ENCODE results near the gene TBC1D10B.

TBC1D10B gene, protein sequence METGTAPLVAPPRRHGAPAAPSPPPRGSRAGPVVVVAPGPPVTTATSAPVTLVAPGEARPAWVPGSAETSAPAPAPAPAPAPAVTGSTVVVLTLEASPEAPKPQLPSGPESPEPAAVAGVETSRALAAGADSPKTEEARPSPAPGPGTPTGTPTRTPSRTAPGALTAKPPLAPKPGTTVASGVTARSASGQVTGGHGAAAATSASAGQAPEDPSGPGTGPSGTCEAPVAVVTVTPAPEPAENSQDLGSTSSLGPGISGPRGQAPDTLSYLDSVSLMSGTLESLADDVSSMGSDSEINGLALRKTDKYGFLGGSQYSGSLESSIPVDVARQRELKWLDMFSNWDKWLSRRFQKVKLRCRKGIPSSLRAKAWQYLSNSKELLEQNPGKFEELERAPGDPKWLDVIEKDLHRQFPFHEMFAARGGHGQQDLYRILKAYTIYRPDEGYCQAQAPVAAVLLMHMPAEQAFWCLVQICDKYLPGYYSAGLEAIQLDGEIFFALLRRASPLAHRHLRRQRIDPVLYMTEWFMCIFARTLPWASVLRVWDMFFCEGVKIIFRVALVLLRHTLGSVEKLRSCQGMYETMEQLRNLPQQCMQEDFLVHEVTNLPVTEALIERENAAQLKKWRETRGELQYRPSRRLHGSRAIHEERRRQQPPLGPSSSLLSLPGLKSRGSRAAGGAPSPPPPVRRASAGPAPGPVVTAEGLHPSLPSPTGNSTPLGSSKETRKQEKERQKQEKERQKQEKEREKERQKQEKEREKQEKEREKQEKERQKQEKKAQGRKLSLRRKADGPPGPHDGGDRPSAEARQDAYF

DNA sequence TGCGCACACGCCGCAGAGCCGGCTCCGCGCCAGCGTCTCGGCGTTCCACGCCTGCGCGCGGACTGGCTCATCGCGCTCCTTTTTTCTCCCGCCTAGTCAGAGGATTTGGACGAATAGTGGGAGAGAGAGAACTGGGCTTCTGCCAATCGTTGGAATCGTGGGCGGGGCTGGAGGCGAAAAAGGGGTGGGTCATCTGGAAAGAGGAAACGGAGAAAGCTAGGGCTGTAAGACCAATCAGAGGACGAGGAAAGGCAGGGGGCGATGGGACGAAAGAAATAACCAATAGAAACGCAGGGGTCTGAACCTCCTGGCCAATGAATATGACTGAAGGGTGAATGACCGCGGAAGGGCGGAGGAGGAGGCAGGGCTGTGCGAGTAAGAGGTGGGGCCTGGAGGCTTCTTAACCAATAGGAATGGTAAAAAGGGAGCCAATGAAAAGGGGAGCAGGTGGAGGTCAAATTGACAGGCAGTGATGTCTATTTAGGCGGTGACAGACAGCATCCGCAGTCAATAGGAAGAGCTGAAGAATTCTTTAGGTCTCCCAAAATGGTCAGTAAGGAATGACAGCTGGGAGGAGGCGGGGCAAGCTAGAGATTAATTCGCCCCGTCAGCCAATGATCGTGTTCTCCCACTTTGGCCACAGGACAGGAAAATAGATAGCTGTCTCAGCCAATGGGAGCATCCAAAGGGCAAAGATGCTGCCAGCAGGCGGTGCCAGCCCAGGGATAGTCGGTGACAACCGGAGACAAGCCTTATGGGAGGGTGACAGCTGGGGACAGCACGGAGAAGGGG, at the start of gene TBC1D10B:
Gene TBC1D10B (minus strand): TSS at position 39 of the 792 bp plus-strand sequence. CDS start 311 bp downstream, outside the sequence.
- TF ChIP-seq, protein P1, sequence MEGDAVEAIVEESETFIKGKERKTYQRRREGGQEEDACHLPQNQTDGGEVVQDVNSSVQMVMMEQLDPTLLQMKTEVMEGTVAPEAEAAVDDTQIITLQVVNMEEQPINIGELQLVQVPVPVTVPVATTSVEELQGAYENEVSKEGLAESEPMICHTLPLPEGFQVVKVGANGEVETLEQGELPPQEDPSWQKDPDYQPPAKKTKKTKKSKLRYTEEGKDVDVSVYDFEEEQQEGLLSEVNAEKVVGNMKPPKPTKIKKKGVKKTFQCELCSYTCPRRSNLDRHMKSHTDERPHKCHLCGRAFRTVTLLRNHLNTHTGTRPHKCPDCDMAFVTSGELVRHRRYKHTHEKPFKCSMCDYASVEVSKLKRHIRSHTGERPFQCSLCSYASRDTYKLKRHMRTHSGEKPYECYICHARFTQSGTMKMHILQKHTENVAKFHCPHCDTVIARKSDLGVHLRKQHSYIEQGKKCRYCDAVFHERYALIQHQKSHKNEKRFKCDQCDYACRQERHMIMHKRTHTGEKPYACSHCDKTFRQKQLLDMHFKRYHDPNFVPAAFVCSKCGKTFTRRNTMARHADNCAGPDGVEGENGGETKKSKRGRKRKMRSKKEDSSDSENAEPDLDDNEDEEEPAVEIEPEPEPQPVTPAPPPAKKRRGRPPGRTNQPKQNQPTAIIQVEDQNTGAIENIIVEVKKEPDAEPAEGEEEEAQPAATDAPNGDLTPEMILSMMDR (IDR thresholded peaks at IDR 0.05; ENCODE audit: low read depth, low read length), result peak; percentile 40
- H3K36me3 ChIP-seq, result peaks cover 24% of the 10 kb centered on the region
- peak; percentile 100 for DNase-seq
- H3K4me3 ChIP-seq (ENCODE audit: low read depth, low read length), result peak within 1 kb of the TSS; percentile 73
- H3K27me3 ChIP-seq (ENCODE audit: insufficient read depth, low read depth, severe bottlenecking), result no peaks in the 10 kb centered on the region
- H3K9me3 ChIP-seq (ENCODE audit: severe bottlenecking), result no peaks in the 10 kb centered on the region
- peak within 1 kb of the TSS; percentile 90 for H3K27ac ChIP-seq

DNA sequence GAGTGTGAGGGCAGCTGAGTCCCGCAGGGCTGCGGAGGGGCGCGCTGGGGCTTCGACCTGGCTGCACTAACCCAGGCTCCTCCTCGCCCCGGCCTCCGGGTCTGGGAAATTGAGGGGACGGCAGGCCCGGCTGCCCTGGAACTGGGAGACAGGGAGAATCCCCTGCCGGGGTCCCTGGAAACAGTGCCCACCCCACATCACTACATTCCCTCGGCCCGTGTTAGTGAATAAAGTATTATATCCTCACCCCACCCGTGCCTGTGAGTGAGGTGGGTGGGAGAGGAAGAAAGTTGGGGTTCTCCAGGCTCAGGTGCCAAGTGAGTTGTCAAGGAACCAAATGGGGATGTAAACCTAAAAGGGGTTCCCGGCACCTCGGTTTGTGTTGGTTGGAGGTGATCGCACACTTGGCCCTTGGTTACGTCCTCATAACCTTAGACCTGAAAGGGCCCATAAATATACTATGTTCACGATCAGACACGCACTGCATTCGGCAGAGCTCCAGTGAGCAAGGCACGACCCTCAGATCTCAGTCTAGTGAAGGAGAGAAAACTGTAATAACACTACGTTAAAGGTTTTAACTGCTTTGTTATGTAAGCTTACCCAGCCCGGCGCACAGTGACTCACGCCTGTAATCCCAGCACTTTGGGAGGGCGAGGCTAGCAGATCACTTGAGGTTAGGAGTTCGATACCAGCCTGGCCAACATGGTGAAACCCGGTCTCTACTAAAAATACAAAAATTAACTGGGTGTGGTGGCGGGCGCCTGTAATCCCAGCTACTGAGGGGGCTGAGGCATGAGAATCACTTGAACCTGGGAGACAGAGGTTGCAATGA, 48.3 kb upstream of the TBC1D10B start:
- no peaks in the 10 kb centered on the region for H3K9me3 ChIP-seq (ENCODE audit: severe bottlenecking)
- peak overlapping the region; percentile 70 for H3K27ac ChIP-seq
- peak overlapping the region; percentile 32 for H3K4me3 ChIP-seq (ENCODE audit: low read depth, low read length)
- peaks cover 41% of the 10 kb centered on the region for H3K36me3 ChIP-seq
- H3K27me3 ChIP-seq (ENCODE audit: insufficient read depth, low read depth, severe bottlenecking), result no peaks in the 10 kb centered on the region
- DNase-seq, result no peak
- TF ChIP-seq, protein P1 (IDR thresholded peaks at IDR 0.05; ENCODE audit: low read depth, low read length), result no peak

DNA sequence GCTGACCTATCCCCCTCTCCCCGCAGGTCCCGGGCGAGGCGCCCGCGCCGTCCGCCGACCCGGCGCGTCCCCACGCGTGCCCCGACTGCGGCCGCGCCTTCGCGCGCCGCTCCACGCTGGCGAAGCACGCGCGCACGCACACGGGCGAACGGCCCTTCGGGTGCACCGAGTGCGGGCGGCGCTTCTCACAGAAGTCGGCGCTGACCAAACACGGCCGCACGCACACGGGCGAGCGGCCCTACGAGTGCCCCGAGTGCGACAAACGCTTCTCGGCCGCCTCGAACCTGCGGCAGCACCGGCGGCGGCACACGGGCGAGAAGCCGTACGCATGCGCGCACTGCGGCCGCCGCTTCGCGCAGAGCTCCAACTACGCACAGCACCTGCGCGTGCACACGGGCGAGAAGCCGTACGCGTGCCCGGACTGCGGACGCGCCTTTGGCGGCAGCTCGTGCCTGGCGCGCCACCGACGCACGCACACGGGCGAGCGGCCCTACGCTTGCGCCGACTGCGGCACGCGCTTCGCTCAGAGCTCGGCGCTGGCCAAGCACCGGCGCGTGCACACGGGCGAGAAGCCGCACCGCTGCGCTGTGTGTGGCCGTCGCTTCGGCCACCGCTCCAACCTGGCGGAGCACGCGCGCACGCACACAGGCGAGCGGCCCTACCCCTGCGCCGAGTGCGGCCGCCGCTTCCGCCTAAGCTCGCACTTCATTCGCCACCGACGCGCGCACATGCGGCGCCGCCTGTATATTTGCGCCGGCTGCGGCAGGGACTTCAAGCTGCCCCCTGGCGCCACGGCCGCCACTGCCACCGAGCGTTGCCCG, 47.4 kb upstream of the TBC1D10B start:
- DNase-seq, result peak; percentile 91
- Histone ChIP-seq H3K27me3 (ENCODE audit: insufficient read depth, low read depth, severe bottlenecking) (no peaks in the 10 kb centered on the region), H3K9me3 (ENCODE audit: severe bottlenecking) (no peaks in the 10 kb centered on the region), H3K4me3 (ENCODE audit: low read depth, low read length) (peak overlapping the region; percentile 44), H3K36me3 (peaks cover 41% of the 10 kb centered on the region), H3K27ac (peak overlapping the region; percentile 70)
- TF ChIP-seq, protein P1 (IDR thresholded peaks at IDR 0.05; ENCODE audit: low read depth, low read length), result no peak

DNA sequence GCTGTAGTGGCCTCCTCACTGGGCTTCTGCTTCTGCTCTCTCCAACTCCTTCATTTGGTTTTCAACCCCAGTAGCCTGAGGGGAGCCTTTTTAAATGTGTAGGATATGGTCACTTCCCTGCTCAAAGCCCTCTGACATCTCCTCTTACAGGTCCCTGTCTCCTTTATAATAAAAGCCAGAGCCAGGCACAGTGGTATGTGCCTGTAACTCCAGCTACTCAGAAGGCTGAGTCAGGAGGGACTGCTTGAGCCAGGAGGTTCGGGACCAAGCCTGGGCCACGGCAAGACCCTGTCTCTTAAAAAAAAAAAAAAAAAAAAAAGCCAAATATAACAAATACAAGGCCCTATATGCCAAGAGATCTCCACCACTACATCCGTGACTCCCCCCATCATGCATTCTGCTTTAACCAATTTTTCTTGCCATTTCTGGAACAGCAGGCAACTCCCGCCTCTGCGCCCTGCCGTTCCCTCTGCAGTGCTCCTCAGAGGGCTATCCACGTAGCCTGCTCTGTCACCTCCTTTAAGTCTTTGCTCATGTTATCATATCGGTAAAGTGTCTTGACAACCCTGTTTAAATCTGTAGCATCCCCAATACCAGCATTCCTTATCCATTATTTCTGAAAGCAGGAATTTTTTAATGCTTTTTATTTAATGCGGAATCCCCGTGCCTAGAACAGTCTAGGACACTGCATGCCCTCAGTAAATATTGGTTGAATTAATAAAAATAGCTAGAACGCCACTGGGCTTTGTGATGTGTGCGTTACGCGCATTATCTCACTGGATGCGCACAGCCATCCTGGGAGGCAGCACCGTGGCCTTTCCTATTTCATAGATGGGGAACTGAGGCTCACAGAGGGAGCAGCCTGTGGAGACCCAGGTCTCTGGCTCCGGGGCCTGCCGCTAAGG, 46.6 kb upstream of the TBC1D10B start:
- DNase-seq, result no peak
- Histone ChIP-seq H3K27me3 (ENCODE audit: insufficient read depth, low read depth, severe bottlenecking) (no peaks in the 10 kb centered on the region), H3K4me3 (ENCODE audit: low read depth, low read length) (peak overlapping the region; percentile 44), H3K27ac (no peak overlapping the region; the same call in 1 of the 2 replicates), H3K9me3 (ENCODE audit: severe bottlenecking) (no peaks in the 10 kb centered on the region), H3K36me3 (peaks cover 40% of the 10 kb centered on the region)
- TF ChIP-seq, protein P1 (IDR thresholded peaks at IDR 0.05; ENCODE audit: low read depth, low read length), result no peak
